HG02798 (cell line): ENCODE data around the gene MCF2L2.

ENCODE experiments used
- ATAC-seq: cut with Tn5 transposase; IDR thresholded peaks from one replicate; pipeline ENCODE4 v1.9.1; 2021; ENCODE audit warnings: mild to moderate bottlenecking; ENCODE audit not compliant: unreplicated experiment, poor library complexity

MCF2L2 gene

DNA sequence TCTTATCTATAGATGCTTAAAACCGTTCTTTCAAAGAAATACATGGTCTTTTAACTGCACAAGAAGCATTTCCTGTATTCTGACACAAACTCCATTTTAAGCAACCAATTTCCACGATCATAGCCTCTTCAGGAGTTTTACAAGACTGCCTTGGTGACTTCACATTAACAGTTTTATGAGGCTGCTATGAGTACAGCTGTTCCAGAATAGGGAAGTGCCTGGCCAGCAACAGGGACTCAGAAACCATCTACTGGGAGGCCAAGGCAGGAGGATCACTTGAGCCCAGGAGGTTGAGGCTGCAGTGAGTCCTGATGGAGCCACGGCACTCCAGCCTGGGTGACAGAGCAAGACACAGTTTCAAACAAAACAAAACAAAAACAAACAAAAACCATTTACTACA is 96.9 kb downstream of the MCF2L2 start:
- ATAC-seq = no peak

DNA sequence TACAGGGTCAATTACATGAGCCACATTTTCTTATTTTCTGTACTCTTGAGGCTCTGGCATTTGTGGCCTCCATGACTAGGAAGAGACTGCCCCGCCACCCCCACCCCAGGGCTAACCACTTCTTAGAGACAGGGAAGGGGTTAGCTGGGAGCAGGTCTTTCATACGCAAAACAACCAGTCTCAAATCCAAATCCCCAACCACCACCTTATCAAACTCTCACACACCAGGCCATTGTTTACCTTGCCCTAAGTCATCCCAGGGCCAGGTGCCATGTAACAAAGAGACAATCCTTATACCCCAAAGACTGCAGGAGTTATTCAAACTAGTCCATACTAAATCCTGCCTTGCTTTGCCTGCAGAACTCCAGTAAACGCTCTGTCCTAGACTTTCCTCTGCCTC is 97.5 kb downstream of the MCF2L2 start:
- no peak for ATAC-seq

DNA sequence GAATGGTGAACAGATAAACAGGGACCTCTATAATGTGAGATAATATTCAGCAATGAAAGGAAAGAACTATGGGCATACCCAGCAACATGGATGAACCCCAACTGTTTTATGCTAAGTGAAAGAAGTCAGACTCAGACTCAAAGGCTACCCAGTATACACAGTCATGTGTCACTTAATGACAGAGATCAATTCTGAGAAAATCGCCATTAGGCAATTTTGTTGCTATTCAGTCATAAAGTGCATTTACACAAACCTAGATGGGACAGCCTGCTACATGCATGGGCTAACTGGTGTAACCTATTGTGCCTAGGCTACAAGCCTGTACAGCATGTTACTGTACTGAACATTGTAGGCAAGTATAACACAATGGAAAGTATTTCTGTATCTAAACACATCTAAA is 98.9 kb downstream of the MCF2L2 start:
- ATAC-seq = no peak

DNA sequence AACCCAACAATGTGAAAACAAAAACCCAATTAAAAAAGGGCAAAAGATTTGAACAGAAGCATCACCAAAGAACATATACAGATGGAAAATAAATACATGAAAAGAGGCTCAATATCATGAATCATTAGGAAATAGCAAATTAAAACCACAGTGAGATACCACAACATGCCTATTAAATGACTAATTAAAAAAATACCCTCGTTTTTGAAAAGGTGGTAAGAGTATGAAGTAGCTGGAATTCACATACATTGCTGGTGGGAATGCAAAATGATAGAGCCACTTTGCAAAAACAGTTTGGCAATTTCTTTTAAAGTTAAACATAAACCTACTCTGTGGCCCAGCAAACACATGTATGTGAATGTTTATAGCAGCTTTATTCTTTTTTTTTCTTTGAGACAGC is 99.6 kb downstream of the MCF2L2 start:
- ATAC-seq = no peak

DNA sequence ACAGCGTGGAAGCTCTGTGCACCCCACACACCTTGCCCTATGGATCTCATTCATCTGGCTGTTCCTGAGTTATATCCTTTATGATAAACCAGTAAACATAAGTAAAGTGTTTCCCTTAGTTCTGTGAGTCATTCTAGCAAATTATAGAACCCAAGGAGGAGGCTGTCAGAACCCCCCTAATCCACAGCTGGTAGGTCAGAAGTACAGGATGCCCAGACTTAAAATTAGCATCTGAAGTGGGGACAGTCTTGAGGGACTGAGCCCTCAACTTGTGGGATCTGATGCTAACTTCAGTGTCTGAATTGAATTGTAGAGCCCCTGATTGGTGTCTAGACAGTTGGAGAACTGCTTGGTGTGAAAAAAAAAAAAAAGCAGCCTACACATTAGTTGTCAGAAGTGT is 100.3 kb downstream of the MCF2L2 start:
- ATAC-seq = no peak

DNA sequence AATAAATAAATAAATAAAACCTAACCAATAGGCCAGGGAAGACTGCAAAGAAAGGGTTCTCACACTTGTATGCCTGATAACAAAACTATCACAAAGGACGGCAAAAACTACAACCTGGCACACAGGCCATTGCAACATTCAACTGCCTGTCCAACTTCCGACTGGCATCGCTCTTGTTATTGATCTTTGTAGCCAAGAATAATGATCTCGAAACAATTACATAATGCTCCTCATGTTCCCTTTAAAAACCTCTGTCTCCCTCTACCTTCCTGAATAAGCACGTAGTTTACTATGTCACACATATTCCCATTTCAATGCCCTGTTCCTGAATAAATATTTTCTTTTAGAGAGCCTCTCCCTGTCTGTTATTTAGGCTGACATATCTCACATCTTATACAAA is 101.1 kb downstream of the MCF2L2 start:
- ATAC-seq = no peak

DNA sequence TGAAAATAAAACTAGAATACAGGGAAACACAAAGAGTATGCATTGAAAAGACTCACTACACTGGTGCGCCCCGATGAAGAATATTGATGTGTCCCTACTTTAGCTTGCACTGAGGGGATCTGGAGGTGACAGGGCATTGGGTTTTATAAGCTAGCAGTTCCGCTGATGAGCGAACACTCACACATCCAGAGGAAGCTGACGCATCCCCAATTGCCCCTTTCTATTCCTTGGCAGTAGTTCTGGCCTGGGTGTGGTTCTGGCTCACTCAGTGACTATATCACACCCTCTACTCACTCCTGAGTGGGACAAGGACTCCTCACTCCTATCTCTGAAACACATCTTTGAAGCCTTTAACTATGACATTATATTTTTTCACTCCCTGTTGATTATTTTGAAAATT is 104.3 kb downstream of the MCF2L2 start:
- no peak for ATAC-seq

DNA sequence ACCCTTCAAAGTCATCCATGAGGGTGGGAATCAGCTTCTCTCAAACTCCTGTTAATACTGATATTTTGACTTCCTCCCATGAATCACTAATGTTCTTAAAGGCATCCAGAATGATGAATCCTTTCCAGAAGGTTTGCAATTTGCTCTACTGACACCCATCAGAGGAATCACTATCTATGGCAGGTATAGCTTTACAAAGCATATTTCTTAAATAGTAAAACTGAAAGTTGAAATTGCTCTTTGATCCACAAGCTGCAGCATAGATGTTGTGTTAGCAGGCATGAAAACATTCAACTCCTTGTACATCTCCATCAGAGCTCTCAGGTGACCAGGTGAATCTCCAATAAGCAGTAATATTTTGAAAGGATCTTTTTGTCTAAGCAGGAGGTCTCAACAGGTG is 109.0 kb downstream of the MCF2L2 start:
- no peak for ATAC-seq

DNA sequence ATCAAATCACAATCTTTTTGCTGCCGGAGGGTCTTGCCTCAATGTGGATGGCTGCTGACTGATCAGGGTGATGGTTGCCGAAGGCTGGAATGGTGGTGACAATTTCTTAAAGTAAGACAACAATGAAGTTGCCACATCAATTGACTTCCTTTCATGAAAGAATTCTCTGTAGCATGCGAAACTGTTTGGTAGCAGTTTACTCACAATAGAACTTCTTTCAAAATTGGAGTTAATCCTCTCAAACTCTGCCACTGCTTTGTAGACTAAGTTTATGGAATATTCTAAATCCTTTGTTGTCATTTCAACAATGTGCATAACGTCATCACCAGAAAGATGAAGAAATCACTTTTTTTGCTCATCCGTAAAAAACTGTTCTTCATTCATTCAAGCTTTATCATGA is 109.5 kb downstream of the MCF2L2 start:
- ATAC-seq = no peak

DNA sequence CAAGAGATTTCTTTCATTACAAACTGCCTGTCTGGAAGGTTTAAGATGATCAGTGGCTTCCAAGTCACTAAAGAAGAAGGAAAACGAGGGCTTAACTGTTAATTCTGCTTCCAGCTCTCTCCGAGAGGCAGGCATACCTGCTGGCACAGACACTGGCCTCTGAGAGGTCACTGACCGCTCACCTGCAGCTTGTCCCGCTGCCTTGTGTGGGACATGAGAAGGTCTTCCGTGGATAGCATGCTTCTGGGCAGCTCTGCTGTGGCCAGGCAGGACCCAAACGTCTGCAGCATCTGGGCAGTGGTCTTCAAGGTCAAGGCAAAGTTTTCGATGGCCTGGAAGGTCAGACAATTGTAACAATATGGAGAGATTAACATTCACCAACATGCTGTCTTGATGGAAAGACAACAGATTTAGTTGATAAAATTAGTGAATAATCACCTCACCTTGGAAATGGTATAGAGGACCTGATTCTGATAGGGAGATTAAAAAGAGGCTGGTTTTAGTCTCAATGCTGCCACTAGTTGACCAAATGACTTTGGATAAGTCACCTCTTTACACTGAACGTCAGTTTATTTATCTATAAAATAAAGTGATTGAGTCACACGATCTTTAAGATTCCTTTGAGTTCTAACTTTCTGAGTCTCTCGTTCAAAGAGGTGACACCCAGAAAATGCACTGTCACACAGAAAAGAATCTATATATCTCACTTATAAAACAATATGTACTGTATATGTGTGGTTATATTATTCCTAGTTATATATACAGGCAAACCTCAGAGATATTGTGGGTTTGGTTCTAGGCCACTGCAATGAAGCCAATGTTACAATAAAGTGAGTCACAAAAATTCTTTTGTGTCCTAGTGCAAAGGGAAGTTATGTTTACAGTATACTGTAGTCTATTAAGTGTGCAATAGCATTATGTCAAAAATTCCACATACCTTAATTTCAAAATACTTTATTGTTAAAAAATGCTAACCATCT is 110.2 kb downstream of the MCF2L2 start:
- no peak for ATAC-seq

DNA sequence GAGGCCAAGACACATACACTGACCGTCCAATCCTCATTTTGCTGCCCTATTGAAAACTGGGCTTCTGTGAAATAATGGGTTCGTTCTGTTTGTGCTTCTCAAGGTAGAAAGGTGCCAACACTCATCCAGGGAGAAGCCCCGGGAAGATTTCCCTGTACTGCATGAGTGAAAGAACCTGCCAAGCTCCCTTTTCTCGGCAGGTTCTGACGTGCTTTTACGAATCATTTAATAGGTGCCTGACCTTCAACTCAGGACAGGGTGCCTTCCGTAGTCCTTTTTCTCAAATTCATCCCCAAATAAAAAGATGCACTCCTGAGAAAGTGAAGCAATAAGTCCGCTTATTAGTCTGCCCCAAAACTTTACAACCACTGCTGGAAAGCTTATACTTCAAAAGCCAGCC is 111.1 kb downstream of the MCF2L2 start:
- ATAC-seq = no peak

DNA sequence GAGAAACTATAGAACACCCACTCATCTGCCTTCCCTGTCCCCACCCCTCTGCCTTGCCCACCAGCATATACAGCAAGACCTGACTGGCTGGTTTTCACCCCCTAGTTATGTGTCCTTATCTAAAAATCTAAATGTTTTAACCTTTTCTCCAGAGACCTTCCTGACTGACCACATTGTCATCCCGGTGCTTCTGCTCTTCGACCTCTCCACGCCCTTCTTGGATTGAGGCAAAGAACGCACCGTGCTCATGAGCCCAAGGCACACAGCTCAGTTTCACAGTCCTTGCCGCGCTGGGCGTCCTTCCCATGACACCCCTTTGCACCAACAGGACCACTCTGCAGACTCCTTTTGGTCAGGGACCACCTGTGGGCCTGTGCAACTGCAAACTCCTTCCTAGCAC is 112.7 kb downstream of the MCF2L2 start:
- ATAC-seq = no peak

DNA sequence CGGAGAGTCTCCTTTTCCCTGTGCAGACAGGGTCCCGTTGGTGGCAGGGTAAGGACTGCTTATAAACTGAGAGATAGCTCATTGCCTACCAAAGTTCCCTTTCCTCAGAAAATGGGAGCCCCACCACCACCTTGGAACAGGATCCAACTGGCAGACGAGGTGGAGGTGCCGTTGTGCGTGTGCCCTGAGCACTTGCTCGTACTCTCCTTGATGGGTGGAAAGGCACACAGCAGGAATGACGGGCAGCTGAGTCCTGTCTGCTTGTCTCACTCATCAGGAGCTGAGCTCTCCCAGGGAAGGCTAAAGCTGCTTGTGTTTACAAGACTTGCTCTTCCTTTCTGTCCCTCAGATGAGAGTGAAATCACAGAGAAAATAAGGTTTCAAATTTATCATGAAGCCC is 114.7 kb downstream of the MCF2L2 start:
- ATAC-seq = no peak

DNA sequence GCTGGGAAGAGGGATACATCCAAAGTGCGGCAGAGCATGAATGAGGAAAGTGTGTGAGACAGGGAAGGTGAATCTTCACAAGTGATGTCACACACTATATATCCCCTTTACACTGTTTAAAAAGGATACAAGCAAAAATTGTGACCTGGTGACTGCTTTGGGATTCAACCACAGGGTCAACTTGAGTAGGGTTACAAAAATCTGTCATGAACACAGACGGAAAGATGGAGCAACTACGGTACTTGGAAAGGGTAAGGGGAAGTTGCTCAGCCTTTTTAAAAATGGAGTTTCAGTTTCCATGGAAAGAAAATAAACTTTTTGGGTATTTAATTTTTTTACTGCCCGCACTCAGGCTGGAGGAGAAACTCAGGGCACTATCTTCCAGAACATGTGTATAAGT is 115.1 kb downstream of the MCF2L2 start:
- ATAC-seq = no peak

DNA sequence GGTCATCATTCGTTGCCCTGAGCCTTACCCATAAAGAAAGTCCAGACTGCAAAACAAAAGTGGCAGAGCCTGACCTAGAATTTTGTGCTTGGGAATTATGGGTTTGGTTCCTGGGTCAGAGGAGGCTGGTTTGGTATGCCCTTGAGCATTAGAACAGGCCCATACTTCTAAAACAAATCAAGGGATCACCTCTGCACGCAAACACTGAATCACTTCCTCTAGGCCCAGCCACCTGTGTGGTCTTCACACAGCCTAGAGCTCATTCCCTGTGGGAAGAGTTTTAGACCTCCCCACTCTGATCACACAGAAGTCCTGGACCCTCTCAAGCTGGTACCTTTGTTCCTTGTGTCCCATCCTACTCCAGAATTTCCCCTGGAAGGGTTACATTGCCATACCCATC is 116.0 kb downstream of the MCF2L2 start:
- no peak for ATAC-seq

DNA sequence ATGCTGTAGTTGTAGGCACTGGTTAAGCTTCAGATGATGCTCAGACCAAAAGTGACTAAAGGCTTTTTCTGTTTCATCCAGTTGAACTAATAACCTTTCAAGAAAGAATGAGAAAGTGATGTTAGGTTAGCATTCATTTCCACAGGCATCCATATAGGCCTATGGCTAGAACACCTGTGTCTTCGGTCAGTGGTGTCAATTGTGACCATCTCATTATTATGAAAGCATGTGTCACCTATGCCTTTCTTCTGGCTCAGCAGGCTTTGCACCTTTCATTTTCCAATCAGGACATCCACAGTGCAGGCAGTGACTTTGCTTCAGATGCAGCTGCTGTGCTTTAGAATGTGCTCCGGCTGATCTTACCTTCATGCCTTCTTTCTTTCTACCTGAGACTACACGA is 117.5 kb downstream of the MCF2L2 start:
- no peak for ATAC-seq

DNA sequence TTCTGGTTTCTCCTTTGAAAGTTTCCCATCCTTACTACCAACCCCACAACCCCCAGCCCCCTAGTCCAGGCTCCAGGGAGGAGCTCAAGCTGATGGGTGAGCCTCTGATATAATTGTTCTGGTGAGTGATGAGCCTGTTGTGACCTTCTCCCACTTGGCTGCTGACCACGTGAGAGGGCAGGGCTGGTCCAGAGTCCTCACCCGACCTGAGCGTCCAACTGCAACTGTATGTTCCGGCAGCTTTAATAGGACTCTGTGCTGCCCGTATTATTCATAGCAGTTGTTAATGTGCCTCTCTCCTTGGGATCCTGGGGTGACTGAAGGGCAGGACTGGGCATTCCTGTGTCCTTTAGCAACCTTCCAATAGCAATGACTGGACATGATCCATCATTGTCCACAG is 119.1 kb downstream of the MCF2L2 start:
- ATAC-seq = no peak

DNA sequence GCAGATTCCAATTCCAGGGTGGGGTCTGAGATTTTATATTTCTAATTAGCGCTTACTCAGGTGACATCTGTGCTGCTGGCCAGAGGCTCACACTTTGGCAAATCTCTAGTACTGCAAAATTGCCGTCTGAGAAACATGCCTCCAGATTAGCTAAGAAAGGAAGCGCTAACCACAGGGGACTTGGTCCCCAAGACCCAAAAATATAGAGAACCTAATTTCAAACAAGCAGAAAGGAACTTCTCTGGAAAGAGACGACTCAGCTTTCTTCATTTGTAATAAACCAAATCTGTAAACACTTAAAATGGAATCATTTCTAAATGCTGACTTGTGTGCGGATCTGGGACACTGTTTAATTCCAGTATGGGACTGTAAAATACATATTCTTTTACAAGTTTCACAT is 119.7 kb downstream of the MCF2L2 start:
- no peak for ATAC-seq

DNA sequence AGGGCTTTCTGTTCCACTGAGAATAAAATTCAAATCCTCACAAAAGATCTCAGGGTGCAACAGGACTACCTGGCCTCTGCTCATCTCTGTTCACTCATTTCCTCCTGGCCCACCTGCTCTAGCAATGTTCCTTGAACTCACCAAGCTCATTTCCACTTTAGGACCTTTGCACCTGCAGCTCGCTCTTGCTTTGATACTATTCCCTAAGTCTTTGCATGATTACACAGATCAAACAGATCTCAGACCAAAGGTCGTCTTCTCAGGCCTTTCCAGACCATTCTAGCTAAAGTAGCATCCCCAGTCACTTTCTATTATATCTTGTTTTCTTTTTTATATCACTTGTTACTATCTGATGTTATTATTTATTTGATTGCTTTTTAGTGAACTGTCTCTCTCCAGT is 120.7 kb downstream of the MCF2L2 start:
- ATAC-seq = no peak

DNA sequence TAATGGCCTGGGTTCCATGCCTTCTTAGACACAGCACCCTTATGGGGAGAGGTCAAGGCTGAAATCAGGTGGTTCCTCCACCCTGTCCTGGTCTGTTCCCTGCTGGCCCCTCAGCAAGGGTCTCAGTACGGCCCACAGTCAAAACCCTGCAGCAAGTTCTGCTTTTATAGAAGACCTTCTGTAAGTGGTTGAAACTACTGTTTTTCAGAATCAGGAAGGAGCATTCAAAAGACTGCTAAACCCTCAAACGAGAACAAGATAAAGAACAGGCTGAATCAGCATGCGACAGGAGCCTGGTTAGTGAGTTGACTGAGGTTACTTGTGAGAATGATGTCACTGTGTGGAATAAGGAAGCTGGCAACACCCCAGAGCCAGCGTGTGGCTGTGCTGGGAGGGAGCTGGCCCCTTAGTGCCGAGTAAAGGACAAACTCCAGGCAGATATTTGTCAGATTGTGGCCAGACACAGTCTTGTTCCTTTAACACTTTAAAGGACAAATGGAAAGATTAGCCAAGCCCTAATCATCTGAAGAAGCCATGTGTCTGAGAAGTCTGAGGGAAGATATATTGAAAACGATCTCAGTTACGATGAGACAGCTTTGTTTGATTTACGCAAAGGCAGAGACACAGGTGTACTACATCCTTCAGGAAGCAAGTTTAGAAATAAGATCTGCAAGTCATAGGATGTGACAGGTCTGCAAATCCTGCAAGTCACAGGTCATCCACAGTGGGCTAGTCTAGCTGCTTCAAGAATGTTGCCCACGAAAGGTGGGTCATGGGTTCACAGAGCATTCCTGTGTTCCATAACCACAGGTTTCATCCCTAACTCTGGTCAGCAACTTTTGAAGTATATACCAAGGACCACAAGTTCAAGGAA is 121.4 kb downstream of the MCF2L2 start:
- ATAC-seq = peak; percentile 75

DNA sequence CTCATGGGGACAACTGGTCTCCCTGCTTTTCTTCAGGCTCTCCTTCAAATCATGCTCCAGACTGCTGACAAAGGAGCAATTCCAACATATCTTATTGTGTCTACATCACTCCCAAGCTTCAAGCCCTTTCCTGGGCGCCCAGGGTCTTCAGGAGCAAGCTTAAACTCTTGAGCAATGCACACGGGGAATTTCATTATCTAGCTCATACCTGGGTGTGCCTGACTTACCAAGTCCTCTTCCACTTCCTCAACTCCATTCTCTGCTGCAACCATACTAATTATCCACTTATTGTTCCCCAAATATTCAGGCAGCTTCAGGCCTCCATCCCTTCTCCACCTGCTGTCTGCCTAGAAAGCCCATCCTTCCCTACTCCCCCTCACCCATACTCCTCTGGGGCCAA is 124.7 kb downstream of the MCF2L2 start:
- ATAC-seq = no peak
